ENCODE results near the gene ANKH.

ANKH gene

GRCh38 chr5:14738050-14738449 is 133.5 kb downstream of the ANKH start:
- TF ChIP-seq TOX (CRISPR knock-in tag; IDR thresholded peaks at IDR 0.05; ENCODE audit: borderline replicate concordance) (no peak), ARNTL (CRISPR knock-in tag; IDR thresholded peaks at IDR 0.05; ENCODE audit: borderline replicate concordance, low read depth) (no peak), BACH2 (CRISPR knock-in tag; IDR thresholded peaks at IDR 0.05; ENCODE audit: borderline replicate concordance) (no peak), TCF4 (CRISPR knock-in tag; IDR thresholded peaks at IDR 0.05; ENCODE audit: borderline replicate concordance) (no peak), RARB (CRISPR knock-in tag; IDR thresholded peaks at IDR 0.05) (no peak), ISL1 (CRISPR knock-in tag; IDR thresholded peaks at IDR 0.05) (no peak), CREB5 (CRISPR knock-in tag; IDR thresholded peaks at IDR 0.05; ENCODE audit: low read depth) (no peak), PPARA (CRISPR knock-in tag; IDR thresholded peaks at IDR 0.05; ENCODE audit: borderline replicate concordance) (no peak), GLIS3 (CRISPR knock-in tag; IDR thresholded peaks at IDR 0.05) (no peak)
- no peak for ATAC-seq

- TF ChIP-seq TSHZ2 (CRISPR knock-in tag; IDR thresholded peaks at IDR 0.05) (no peak), ZC3H10 (CRISPR knock-in tag; IDR thresholded peaks at IDR 0.05) (no peak), ZFP30 (CRISPR knock-in tag; IDR thresholded peaks at IDR 0.05) (no peak), TOX (CRISPR knock-in tag; IDR thresholded peaks at IDR 0.05; ENCODE audit: borderline replicate concordance) (no peak), OSR1 (CRISPR knock-in tag; IDR thresholded peaks at IDR 0.05) (no peak), ZFP3 (CRISPR knock-in tag; IDR thresholded peaks at IDR 0.05) (no peak), GLIS3 (CRISPR knock-in tag; IDR thresholded peaks at IDR 0.05) (no peak), CSDC2 (CRISPR knock-in tag; IDR thresholded peaks at IDR 0.05) (no peak), CREB5 (CRISPR knock-in tag; IDR thresholded peaks at IDR 0.05; ENCODE audit: low read depth) (no peak), ZNF565 (CRISPR knock-in tag; conservative IDR thresholded peaks at IDR 0.05; ENCODE audit: low read depth) (no peak), TCF4 (CRISPR knock-in tag; IDR thresholded peaks at IDR 0.05; ENCODE audit: borderline replicate concordance) (no peak), RARB (CRISPR knock-in tag; IDR thresholded peaks at IDR 0.05) (no peak), ARNTL (CRISPR knock-in tag; IDR thresholded peaks at IDR 0.05; ENCODE audit: borderline replicate concordance, low read depth) (no peak), SNAI2 (CRISPR knock-in tag; IDR thresholded peaks at IDR 0.05) (no peak), ZNF8 (CRISPR knock-in tag; IDR thresholded peaks at IDR 0.05) (no peak), POU6F1 (CRISPR knock-in tag; IDR thresholded peaks at IDR 0.05; ENCODE audit: borderline replicate concordance, low read depth) (no peak), PPARA (CRISPR knock-in tag; IDR thresholded peaks at IDR 0.05; ENCODE audit: borderline replicate concordance) (no peak), ESRRG (CRISPR knock-in tag; IDR thresholded peaks at IDR 0.05) (no peak), ISL1 (CRISPR knock-in tag; IDR thresholded peaks at IDR 0.05) (no peak)
- no peak for ATAC-seq
These were observed 134.3 kb downstream of the ANKH start for GRCh38 chr5:14737291-14737690.

- no peak for ATAC-seq
- TF ChIP-seq POU6F1 (CRISPR knock-in tag; IDR thresholded peaks at IDR 0.05; ENCODE audit: borderline replicate concordance, low read depth) (no peak), ESRRG (CRISPR knock-in tag; IDR thresholded peaks at IDR 0.05) (no peak), ZNF8 (CRISPR knock-in tag; IDR thresholded peaks at IDR 0.05) (no peak), TOX (CRISPR knock-in tag; IDR thresholded peaks at IDR 0.05; ENCODE audit: borderline replicate concordance) (no peak), PATZ1 (CRISPR knock-in tag; IDR thresholded peaks at IDR 0.05; ENCODE audit: borderline replicate concordance) (no peak), PPARA (CRISPR knock-in tag; IDR thresholded peaks at IDR 0.05; ENCODE audit: borderline replicate concordance) (no peak), ZNF70 (CRISPR knock-in tag; IDR thresholded peaks at IDR 0.05) (no peak), CSRNP3 (CRISPR knock-in tag; IDR thresholded peaks at IDR 0.05) (no peak), ZC3H10 (CRISPR knock-in tag; IDR thresholded peaks at IDR 0.05) (no peak), RARB (CRISPR knock-in tag; IDR thresholded peaks at IDR 0.05) (no peak), BACH2 (CRISPR knock-in tag; IDR thresholded peaks at IDR 0.05; ENCODE audit: borderline replicate concordance) (no peak)
These were observed 135.6 kb downstream of the ANKH start for GRCh38 chr5:14735944-14736343.

All from SK-N-SH treated with all-trans-retinoic acid at 6 μM for 48 hours (cell line).